OCI-LY1 (cell line): Measurements from ENCODE around the gene SEMA4C.

Source experiments
- CTCF ChIP-seq: fragments of 200-600 bp; sonication (generic), shearing (Covaris generic); IDR thresholded peaks from 2 replicates; pipeline ENCODE4 v1.5.1; 2017; ENCODE audit warnings: mild to moderate bottlenecking, antibody characterized with exemption, low read length, moderate library complexity, mixed read lengths
- EZH2 ChIP-seq: fragments of 200-600 bp; sonication (generic), shearing (Covaris generic); IDR thresholded peaks from 2 replicates; pipeline ENCODE4 v1.8.0; 2017; ENCODE audit warnings: borderline replicate concordance, mixed run types, mild to moderate bottlenecking, antibody characterized with exemption, low read length, moderate library complexity, mixed read lengths

- TF ChIP-seq CTCF: no peak
- TF ChIP-seq EZH2: no peak
Observed at GRCh38 chr2:96847586-96847985, 22.3 kb downstream of the SEMA4C start.
